Trophoblast cell (in vitro differentiated cells and primary cell): Measurements from ENCODE around the gene TIMP2.
"Not testable (repeated sequence)": the region's sequence is repeated elsewhere in the genome, so short reads cannot be mapped to it uniquely, and the experiment has no call there.

Source experiments
- DNase-seq, 2 donors: peaks; one replicate each; pipeline ENCODE4 v3.0.0-alpha.2; 2016
- H2AFZ ChIP-seq: 2 replicates; pipeline ENCODE4 v1.6.1; 2013; ENCODE audit warnings: low read length, moderate library complexity, mild to moderate bottlenecking; ENCODE audit not compliant: insufficient read depth, poor library complexity
- H2AK5ac ChIP-seq: 2 replicates; pipeline ENCODE4 v1.6.1; 2013; ENCODE audit warnings: mild to moderate bottlenecking, low read length
- H2BK120ac ChIP-seq: 2 replicates; pipeline ENCODE4 v1.6.1; 2013; ENCODE audit warnings: low read length, mild to moderate bottlenecking, moderate library complexity; ENCODE audit not compliant: insufficient read depth, poor library complexity
- H2BK12ac ChIP-seq: 2 replicates; pipeline ENCODE4 v1.6.1; 2013; ENCODE audit warnings: mild to moderate bottlenecking, low read length, moderate library complexity
- H2BK5ac ChIP-seq: 2 replicates; pipeline ENCODE4 v1.6.1; 2013; ENCODE audit warnings: low read length, low read depth, moderate library complexity, mild to moderate bottlenecking; ENCODE audit not compliant: poor library complexity
- H3K14ac ChIP-seq: 2 replicates; pipeline ENCODE4 v1.6.1; 2013; ENCODE audit warnings: mild to moderate bottlenecking, low read length
- H3K18ac ChIP-seq: 2 replicates; pipeline ENCODE4 v1.6.1; 2013; ENCODE audit warnings: mild to moderate bottlenecking, low read length
- H3K23ac ChIP-seq: 2 replicates; pipeline ENCODE4 v1.6.1; 2013; ENCODE audit warnings: low read length
- H3K27ac ChIP-seq: 2 replicates; pipeline ENCODE4 v1.5.1; 2013; ENCODE audit warnings: low read depth, mild to moderate bottlenecking, inconsistent platforms, low read length, moderate library complexity
- H3K27me3 ChIP-seq: 2 replicates; pipeline ENCODE4 v1.6.1; 2013; ENCODE audit warnings: inconsistent platforms, mild to moderate bottlenecking, low read length, moderate library complexity; ENCODE audit not compliant: insufficient read depth
- H3K36me3 ChIP-seq, 2 experiments: 1 replicate in 1 of 2; 2 replicates in 1 of 2; pipeline ENCODE4 v1.6.1; 2013; ENCODE audit warnings: low read length in 2 of 2, mild to moderate bottlenecking in 2 of 2, moderate library complexity in 1 of 2; ENCODE audit not compliant: insufficient read depth in 2 of 2, control insufficient read depth in 1 of 2
- H3K4ac ChIP-seq: 2 replicates; pipeline ENCODE4 v1.6.1; 2013; ENCODE audit warnings: low read depth, mild to moderate bottlenecking, low read length, moderate library complexity
- H3K4me1 ChIP-seq, 2 experiments: 1 replicate in 1 of 2; 2 replicates in 1 of 2; pipeline ENCODE4 v1.6.1; 2013; ENCODE audit warnings: low read length in 2 of 2, mild to moderate bottlenecking in 2 of 2, moderate library complexity in 1 of 2; ENCODE audit not compliant: insufficient read depth in 2 of 2, control insufficient read depth in 1 of 2
- H3K4me2 ChIP-seq: 2 replicates; pipeline ENCODE4 v1.6.1; 2013; ENCODE audit warnings: inconsistent platforms, mild to moderate bottlenecking, low read length, moderate library complexity
- H3K4me3 ChIP-seq: 2 replicates; pipeline ENCODE4 v1.5.1; 2013; ENCODE audit warnings: mild to moderate bottlenecking, low read depth, low read length, inconsistent platforms
- H3K79me1 ChIP-seq: one replicate; pipeline ENCODE4 v1.6.1; 2013; ENCODE audit warnings: low read length
- H3K79me2 ChIP-seq: 2 replicates; pipeline ENCODE4 v1.6.1; 2013; ENCODE audit warnings: low read length, mild to moderate bottlenecking; ENCODE audit not compliant: control insufficient read depth, insufficient read depth, poor library complexity
- H3K9ac ChIP-seq: 2 replicates; pipeline ENCODE4 v1.6.1; 2013; ENCODE audit warnings: mild to moderate bottlenecking, low read length
- H3K9me3 ChIP-seq: 2 replicates; pipeline ENCODE4 v1.6.1; 2013; ENCODE audit warnings: low read depth, mild to moderate bottlenecking, control low read depth, inconsistent platforms, low read length; ENCODE audit not compliant: insufficient read depth
- H4K12ac ChIP-seq: 2 replicates; pipeline ENCODE4 v1.6.1; 2013; ENCODE audit warnings: low read depth, mild to moderate bottlenecking, low read length, moderate library complexity
- H4K8ac ChIP-seq: 2 replicates; pipeline ENCODE4 v1.6.1; 2013; ENCODE audit warnings: low read depth, mild to moderate bottlenecking, low read length, moderate library complexity
- H4K91ac ChIP-seq: one replicate; pipeline ENCODE4 v1.6.1; 2013; ENCODE audit warnings: low read depth, mild to moderate bottlenecking, low read length, moderate library complexity
- WGBS: extraction: QIAGEN DNeasy Blood & Tissue Kit; methylation state at CpG from one replicate; pipeline ENCODE4 v1.1.7; 2013; ENCODE audit warnings: missing lambda C conversion rate; ENCODE audit not compliant: insufficient read length, insufficient coverage; ENCODE audit errors: extremely low coverage; 5-methylcytosine and 5-hydroxymethylcytosine counted together

Gene TIMP2

DNA sequence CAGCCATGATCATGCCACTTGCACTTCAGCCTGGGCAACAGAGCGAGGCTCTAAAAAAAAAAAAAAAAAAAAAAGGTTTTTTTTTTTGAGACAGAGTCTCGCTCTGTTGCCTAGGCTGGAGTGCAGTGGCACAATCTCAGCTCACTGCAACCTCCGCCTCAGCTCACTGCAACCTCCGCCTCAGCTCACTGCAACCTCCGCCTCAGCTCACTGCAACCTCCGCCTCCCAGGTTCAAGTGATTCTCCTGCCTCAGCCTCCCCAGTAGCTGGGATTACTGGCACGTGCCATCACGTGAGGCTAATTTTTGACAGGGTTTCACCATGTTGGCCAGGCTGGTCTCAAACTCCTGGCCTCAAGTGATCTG lies 37.8 kb upstream of the TIMP2 start:
- not testable (repeated sequence) for H2BK120ac ChIP-seq, H3K79me2 ChIP-seq, H3K18ac ChIP-seq, H3K9ac ChIP-seq, H3K36me3 ChIP-seq, H3K23ac ChIP-seq, DNase-seq, H2AFZ ChIP-seq, H2BK5ac ChIP-seq, H4K12ac ChIP-seq, H3K4me3 ChIP-seq, H3K27me3 ChIP-seq, H3K9me3 ChIP-seq, H2AK5ac ChIP-seq, H3K4me2 ChIP-seq, H3K14ac ChIP-seq, H3K27ac ChIP-seq, H2BK12ac ChIP-seq, H3K4ac ChIP-seq
- Histone ChIP-seq H3K79me1 (peaks cover 15% of the 10 kb centered on the region), H4K8ac (peak overlapping the region; percentile 4), H3K4me1 (peaks cover 28 to 32% of the 10 kb centered on the region in 2 experiments), H4K91ac (peak overlapping the region; percentile 48)
- WGBS: no CpG with 5 or more reads among the region's 8 CpGs

DNA sequence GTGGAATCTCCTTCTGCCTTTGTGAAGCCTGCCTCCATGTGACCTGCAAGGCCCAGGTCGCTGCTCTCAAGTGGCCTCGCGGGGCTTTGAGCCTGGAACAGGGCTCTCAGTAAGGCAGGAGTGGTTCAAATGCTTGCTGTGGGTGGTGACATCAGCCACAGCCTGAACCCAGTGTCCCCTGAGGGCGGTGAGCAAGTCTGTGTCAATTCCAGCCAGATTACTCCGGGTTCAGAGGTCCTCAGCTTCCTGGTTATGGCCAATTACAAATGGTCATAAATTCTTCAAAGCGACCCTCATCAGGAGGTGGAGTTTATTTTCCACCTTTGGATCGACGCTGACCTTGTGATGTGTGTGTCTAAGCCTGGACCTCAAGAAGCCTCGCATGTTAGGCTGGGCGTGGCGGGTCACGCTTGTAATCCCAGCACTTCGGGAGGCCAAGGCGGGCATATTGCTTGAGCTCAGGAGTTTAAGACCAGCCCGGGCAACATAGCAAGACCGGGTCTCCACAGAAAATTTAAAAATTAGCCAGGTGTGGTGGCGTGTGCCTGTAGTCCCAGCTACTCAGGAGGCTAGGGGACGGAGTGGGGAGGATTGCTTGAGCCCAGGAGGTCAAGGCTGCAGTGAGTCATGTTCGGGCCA lies 37.3 kb upstream of the TIMP2 start:
- no peaks in the 10 kb centered on the region for H3K27me3 ChIP-seq
- WGBS: no CpG with 5 or more reads among the region's 19 CpGs
- H3K9me3 ChIP-seq: no peaks in the 10 kb centered on the region
- no peak overlapping the region for H3K9ac ChIP-seq
- H3K14ac ChIP-seq: no peak overlapping the region
- H3K79me1 ChIP-seq: peaks cover 17% of the 10 kb centered on the region
- H4K12ac ChIP-seq: no peak overlapping the region
- H3K23ac ChIP-seq: no peak overlapping the region
- H3K4me3 ChIP-seq: no peak overlapping the region
- no peaks in the 10 kb centered on the region for H3K79me2 ChIP-seq
- no peak overlapping the region for H2AFZ ChIP-seq
- H2BK120ac ChIP-seq: no peak overlapping the region
- no peak overlapping the region for H3K4ac ChIP-seq
- H2AK5ac ChIP-seq: no peak overlapping the region
- peak overlapping the region; percentile 17 for H3K18ac ChIP-seq
- H2BK5ac ChIP-seq: no peak overlapping the region
- peak; percentile 95 to 96 for DNase-seq
- H4K91ac ChIP-seq: peak overlapping the region; percentile 22
- H4K8ac ChIP-seq: peak overlapping the region; percentile 49
- peak overlapping the region; percentile 62 for H2BK12ac ChIP-seq
- H3K4me2 ChIP-seq: no peak overlapping the region
- H3K36me3 ChIP-seq: no peaks in the 10 kb centered on the region
- peaks cover 29 to 33% of the 10 kb centered on the region in 2 experiments for H3K4me1 ChIP-seq
- H3K27ac ChIP-seq: peak overlapping the region; percentile 38

DNA sequence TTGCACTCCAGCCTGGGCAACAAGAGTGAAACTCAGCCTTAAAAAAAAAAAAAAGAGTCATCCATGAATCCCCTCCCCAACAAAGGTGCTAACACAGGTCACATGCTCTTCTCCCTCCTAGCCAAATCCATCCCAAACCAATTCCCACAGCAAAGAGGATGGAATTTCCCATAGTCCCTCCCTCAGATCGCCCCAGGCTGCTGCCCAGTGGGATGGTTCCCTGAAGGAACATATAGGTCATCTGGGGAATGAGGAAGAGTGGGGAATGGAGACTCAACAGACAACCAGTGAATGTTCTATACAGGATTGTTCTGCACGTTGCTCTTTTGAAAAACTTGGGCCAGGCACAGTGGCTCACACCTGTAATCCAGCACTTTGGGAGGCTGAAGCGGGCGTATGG lies 36.4 kb upstream of the TIMP2 start:
- no peak overlapping the region for H3K9ac ChIP-seq
- peak; percentile 78 to 88 for DNase-seq
- H3K4me3 ChIP-seq: no peak overlapping the region
- no peak overlapping the region for H2BK5ac ChIP-seq
- no peaks in the 10 kb centered on the region for H3K9me3 ChIP-seq
- H3K4ac ChIP-seq: no peak overlapping the region
- no peak overlapping the region for H4K12ac ChIP-seq
- H4K91ac ChIP-seq: no peak overlapping the region
- no peak overlapping the region for H3K23ac ChIP-seq
- H3K36me3 ChIP-seq: no peaks in the 10 kb centered on the region
- H2AFZ ChIP-seq: no peak overlapping the region
- no peak overlapping the region for H4K8ac ChIP-seq
- H3K27ac ChIP-seq: no peak overlapping the region
- no peaks in the 10 kb centered on the region for H3K79me2 ChIP-seq
- H2BK120ac ChIP-seq: no peak overlapping the region
- H3K14ac ChIP-seq: no peak overlapping the region
- no CpG with 5 or more reads among the region's 4 CpGs for WGBS
- no peak overlapping the region for H2AK5ac ChIP-seq
- no peaks in the 10 kb centered on the region for H3K27me3 ChIP-seq
- H3K4me2 ChIP-seq: no peak overlapping the region
- H3K4me1 ChIP-seq: peaks cover 37 to 41% of the 10 kb centered on the region in 2 experiments
- peaks cover 22% of the 10 kb centered on the region for H3K79me1 ChIP-seq
- no peak overlapping the region for H3K18ac ChIP-seq
- H2BK12ac ChIP-seq: no peak overlapping the region

GRCh38 chr17:78960928-78961327 lies 35.7 kb upstream of the TIMP2 start:
- H2AK5ac ChIP-seq: no peak overlapping the region
- no peak overlapping the region for H4K8ac ChIP-seq
- peak overlapping the region; percentile 74 for H4K91ac ChIP-seq
- no CpG with 5 or more reads among the region's 5 CpGs for WGBS
- no peaks in the 10 kb centered on the region for H3K36me3 ChIP-seq
- H3K23ac ChIP-seq: no peak overlapping the region
- H3K4me1 ChIP-seq: peaks cover 43 to 47% of the 10 kb centered on the region in 2 experiments
- H3K4me2 ChIP-seq: no peak overlapping the region
- no peaks in the 10 kb centered on the region for H3K27me3 ChIP-seq
- H3K79me2 ChIP-seq: no peaks in the 10 kb centered on the region
- H3K4ac ChIP-seq: no peak overlapping the region
- no peaks in the 10 kb centered on the region for H3K9me3 ChIP-seq
- H4K12ac ChIP-seq: no peak overlapping the region
- no peak overlapping the region for H3K4me3 ChIP-seq
- H2AFZ ChIP-seq: no peak overlapping the region
- no peak overlapping the region for H2BK12ac ChIP-seq
- no peak overlapping the region for H3K14ac ChIP-seq
- no peak overlapping the region for H3K18ac ChIP-seq
- peak; percentile 79 to 80 for DNase-seq
- no peak overlapping the region for H2BK5ac ChIP-seq
- H3K9ac ChIP-seq: no peak overlapping the region
- no peak overlapping the region for H2BK120ac ChIP-seq
- no peak overlapping the region for H3K27ac ChIP-seq
- H3K79me1 ChIP-seq: peaks cover 24% of the 10 kb centered on the region
